DMS153 (cell line): Measurements from ENCODE around the gene MRPS34.
"Not testable (repeated sequence)": the region's sequence is repeated elsewhere in the genome, so short reads cannot be mapped to it uniquely, and the experiment has no call there.

ENCODE experiments used
- DNase-seq: peaks from one replicate; lab custom pipeline; 2025; lab: John Stamatoyannopoulos, UW

The MRPS34 gene

DNA sequence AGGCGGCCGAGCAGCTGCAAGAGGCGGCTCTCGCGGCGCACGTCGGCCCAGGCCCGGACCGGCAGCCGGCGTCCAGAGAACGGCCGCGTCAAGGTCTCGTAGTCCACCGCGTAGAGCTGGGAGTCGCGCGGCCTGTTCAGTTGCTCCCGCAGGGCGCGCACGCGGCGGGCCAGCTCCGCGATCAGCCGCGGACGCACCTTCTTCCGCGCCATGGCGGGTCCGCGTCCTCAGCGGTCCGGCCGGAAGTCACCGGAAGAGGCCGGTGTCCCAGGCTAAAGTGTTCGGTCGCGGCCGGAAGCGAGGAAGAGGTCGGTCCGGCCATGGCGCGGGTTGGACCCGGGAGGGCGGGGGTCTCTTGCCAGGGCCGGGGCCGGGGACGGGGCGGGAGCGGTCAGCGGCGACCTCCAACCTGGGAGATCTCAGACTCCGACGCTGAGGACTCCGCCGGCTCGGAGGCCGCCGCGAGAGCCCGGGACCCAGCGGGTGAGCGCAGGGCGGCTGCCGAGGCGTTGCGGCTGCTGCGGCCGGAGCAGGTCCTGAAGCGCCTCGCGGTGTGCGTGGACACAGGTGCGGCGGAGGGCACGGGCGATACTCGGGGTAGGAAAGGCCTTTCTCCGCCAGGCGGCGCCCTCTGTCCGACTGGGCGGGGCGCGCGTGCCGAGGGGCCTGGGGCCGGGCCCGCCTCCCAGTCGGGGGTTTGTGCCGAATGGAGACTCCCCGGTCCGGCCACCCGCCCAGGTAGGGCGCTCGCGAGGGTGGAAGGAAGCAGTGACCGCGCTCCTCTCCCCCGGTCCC, at the start of gene MRPS34:
MRPS34 (minus strand) TSS at position 227 of the 795 bp plus-strand sequence; CDS start at position 212, 15 bp downstream.
- DNase-seq: peak; percentile 68

DNA sequence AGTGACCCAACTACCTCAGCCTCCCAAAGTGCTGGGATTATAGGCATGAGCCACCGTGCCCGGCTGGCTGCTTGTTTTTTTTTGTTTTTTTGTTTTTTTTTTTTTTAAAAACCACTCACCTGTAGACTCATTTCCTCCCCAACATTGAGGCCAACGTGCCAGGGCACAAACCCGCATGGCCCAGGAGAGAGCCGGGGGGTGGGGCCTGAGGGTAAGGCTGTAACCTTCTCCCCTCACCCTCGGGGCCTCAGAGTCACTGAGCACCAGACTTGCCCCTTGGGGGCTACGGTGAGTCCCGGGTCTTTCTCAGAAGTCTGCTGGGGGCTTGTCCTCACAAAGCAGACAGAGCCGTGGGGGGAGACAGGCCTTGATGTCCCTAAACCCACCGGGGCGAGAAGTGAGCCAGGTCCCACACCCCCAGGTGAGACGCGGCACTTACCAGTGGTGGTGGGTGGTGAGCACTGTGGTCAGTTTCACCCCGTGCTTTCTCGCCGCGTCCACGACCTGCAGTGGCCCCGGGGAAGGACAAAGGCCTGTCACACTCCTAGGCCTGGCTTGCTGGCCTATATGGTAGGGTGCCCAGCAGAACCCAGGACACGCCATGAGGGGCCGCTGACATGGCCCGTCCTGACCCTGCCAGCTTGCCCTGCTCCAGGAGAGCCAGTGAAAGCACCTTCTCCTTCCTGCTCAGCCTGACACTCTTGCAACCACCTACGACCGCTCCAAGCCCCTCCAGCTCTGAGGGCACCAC, 49.1 kb upstream of the MRPS34 start:
- no peak for DNase-seq

DNA sequence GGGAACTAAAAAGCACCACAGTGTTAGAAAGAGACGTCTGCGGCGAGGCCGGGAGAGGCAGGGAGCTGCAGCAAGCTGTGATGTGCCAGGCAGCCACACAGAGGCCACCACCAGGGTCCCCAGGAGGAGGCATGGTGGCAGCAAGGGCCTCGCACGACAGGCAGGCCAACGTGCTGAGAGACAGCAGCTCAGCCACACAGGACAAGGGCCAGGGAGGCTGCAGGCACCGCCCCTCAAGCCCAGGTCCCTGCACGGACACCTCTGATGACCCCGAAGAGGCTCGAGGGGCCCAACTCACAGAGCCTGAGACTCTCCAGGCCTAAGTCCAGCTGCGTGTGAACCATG, 48.0 kb upstream of the MRPS34 start:
- DNase-seq: no peak

DNA sequence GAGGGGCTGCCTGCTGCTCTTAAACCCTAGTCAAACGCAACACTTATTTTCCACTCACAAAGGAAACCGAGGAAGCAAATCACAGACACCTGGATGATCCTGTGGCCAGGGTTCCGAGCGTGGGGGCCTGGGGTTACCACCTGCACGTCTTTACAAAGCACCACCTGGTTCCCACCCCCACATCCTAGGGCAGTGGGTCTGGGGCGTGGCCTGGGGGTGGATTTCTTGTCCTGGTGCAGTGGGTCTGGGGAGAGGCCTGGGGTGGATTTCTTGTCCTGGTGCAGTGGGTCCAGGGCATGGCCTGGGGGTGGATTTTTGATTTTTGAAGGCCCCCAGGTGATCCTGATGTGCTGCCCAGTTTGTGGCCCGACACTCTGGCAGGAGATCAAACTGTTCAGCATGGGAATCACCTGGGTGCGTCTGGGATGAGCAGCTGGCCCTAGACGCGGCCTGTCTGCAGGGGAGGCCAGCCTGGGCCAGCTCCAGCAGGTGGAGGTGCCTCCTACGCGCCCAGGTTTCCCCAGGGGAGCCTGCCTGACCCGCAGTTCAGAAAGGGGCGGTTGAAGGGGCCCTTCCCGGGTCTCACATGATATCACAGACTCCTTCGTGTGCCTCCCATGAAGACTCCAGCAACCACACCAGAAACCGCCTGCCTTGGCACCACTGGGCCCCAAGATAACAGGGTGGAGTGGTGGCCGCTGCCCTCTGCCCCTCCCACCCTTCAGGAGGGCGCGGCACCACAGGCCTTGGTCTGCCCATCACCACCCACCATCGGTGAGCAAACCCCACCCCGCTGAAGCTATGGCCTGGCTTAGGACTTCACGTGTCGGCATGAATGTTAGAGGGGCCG, 47.4 kb upstream of the MRPS34 start:
- DNase-seq: no peak

DNA sequence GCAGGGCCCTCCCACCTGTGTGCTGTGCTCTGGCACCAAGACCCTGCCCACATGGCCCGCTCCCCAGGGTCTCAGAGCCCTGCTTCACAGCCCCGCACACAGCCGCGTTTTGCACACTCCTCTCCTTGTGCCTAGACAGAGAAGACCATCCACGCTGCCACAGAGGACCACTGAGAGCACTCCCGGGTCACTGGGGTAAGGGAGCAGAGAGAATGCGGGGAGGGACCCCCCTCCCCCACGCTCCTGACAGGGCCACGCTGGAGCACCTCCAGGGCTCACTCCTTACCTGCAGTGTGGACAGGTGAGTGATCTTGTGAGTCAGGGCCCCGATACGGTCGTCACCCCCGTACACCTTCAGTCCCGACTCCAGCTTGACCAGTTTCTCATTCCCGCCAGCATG, 46.7 kb upstream of the MRPS34 start:
- DNase-seq: no peak

DNA sequence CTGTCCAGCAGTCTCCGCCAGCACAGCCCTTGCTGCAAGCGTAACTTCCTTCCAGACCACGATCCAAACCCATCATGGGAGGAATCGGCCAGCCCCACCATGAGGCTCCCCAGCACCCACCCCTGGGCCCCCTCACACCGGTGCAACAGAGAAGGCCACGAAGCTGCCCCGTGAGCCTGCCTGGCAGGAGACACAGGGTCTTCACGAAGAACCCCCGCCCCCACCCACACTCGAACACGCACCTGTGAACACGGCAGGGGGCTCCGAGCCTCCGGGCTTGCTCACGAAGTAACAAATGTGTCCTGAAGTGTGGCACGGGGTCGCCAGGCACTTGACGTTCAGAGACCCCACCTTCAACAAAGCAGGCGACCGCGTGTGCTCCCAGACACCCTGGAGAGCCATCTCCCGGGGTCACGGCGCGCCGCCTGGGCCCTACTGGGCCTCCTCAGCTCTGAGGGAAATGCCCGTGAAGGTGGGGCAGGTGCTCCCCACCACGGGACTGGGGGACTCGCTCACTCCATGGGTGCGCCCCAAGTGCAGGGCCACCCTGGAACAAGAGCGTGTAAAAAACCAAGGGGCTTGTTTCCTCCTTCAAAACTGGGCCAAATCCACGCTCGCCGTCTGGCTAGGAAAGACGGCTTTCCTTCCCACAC, 46.1 kb upstream of the MRPS34 start:
- DNase-seq: no peak

DNA sequence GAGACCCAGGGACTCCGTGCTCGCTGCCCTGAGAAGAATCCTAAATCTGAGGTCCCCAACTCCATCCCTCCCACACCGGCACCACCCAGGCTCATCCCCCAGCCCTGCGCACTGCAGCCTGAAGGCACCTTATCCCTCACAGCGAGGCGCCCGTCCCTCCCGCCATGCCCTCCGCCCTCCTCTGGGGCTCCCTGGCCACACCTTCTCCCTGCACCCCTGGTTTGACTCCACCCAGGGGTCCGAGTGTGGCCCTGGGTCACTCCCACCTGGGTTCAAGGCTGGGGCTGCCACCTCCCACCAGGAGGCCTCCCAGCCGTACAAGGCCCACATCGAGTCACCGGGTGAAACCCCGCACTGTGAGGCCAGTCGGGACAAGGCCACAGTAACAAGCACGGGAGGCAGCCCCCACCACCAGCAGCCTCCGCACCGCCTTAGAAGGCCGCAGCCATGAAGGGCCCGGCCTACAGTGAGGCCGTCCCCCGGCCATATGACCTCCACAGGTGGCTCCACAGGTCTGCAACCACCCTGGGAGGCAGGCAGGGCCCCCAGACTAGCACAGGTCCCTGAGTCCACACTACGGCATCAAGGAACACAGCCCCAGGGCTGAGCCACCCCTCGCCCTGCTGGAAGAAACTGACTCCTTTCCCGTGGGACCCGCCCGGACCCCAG, 45.4 kb upstream of the MRPS34 start:
- no peak for DNase-seq

DNA sequence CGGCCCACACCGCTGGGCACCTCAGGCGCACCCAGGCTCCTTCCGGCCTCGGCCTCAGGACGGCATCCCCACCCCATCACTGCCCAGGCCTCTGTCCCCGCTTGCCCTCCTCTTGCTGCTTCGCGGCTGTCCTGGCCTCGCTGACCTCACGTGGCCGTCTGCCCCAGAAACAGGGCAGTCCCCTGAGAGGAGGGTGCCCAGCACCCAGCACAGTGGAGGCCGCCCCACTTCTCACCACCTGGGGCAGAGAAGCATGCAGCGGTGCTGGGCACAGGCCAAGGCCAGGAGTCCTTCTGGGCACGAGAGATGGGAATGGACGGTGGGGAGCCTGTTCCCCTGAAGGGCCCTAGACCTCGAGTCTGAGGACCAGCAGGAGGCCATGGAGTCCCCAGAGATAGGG, 44.8 kb upstream of the MRPS34 start:
- no peak for DNase-seq

DNA sequence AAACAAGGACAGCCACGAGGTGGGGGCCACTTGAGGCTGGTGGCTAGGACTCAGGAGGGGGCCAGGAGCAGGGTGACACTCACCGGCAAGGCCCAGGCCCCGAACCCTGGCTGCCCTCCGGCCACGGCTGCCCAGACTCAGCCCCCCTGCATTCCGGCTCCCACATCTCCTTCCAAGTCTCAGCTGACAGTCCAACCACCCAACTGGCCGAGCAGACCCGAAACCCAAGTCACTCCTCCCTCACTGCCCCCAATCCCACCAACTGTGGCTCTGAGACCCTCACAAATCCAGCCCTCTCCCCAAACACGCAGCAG, 44.3 kb upstream of the MRPS34 start:
- no peak for DNase-seq

DNA sequence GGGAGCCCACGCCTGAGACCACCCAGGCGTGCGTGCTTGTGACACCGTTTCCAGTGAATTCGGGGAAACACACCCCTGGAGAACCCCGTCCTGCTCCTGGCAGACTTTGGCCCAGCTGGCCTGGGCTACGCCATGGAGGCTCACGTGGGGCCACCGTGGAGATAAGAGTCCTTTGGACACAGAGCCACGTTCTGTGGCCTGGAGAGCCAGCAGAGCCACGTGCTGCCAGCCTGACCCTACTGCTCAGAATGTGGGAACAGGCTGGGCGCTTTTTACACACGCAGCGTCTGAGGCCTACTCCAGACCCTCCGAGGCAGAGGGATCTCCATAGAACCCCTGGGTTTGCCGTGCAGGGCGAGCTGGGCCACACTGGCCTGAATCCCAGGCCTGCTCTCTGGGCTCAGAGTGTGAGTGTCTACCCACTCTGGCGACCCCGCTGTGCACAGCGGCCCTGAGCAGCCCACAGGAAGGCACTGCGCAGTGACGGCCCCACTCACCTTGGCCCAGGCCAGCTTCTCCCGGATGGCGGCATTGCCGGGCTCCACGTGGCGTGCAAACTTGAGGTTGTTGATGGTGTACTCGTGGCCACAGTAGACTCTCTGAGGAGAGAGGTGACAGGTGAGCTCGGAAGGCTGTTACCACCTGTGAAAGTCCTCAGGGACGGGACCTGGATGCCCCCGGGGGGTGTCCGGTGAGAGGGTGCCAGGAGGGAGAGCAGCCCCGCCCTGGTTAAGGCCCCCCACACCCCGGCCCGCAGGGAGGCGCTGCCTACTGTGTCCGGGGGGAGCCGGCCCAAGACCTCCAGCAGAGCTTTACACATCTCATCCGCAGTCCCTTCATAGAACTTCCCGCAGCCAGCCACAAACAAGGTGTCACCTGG, 43.7 kb upstream of the MRPS34 start:
- no peak for DNase-seq

DNA sequence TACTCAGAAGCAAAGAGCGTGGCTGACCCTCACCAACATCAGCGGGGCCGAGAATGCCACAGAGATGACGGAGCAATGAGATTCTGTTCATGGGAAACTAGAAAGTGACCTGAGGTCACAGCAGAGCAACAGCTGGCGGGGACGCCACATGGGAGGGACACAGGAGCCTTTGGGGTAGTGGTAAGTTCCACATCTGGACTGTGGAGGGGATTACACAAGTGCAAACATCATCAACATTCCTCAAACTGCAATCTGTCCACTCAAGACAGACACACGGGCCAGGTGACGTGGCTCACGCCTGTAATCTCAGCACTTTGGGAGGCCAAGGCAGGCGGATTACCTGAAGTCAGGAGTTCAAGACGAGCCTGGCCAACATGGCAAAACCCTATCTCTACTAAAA, 42.5 kb upstream of the MRPS34 start:
- no peak for DNase-seq

DNA sequence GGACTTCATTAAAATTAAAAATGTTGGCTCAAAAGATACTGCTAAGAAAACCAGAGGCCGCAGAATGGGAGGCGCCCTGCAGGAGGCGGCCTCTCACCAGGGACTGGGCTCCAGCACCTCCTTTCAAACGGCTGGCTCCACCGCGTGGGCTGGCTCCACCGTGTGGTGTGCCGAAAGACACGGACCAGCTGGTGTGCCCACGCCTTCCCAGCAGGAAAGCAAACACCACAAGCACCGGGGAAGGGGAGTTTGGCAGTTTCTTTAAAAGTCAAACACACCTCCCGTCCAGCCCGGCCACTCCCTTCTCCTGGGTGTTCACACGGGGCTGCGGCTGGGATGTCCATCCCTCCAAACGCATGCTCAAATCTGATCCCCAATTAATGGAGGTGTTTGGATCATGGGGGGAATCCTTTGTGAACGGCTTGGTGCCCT, 39.8 kb upstream of the MRPS34 start:
- DNase-seq: peak; percentile 12

DNA sequence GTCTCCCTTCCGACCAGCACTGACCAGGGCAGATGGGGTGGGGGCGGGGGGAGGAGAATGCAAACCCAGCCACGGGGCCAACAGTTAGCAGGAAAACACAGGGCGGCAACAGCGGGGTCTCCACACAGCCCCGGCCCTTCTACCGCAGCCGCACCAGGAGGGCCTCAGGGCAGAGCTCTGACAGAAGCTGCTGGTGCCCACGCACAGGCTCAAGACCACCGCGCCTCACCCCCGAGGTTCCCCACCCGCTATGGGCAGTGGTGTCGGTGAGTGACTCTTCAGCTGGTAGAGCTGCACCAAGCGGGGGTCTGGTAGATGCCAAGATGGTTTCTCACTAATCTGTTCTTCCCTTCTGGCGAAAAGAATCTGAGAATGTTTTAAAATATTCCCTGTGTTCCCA, 37.6 kb upstream of the MRPS34 start:
- DNase-seq: no peak

DNA sequence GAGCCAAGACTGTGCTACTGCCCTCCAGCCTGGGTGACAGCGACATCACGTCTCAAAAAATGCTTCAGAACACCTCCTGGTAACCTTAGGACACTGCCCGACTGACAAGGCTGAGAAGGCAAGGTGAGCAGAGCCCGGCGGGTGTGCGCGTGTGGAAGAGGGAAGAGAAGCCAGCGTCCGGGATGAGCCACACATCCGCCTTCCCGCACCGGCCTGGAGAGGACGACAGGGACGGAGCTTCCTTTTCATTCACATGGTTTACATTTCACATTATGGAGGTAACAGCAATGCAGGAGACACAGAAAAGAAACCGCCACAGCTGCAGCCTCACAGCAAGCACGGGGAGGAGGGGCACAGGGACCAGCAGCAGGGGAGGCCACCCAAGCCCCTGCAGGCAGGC, 37.2 kb upstream of the MRPS34 start:
- DNase-seq: no peak

DNA sequence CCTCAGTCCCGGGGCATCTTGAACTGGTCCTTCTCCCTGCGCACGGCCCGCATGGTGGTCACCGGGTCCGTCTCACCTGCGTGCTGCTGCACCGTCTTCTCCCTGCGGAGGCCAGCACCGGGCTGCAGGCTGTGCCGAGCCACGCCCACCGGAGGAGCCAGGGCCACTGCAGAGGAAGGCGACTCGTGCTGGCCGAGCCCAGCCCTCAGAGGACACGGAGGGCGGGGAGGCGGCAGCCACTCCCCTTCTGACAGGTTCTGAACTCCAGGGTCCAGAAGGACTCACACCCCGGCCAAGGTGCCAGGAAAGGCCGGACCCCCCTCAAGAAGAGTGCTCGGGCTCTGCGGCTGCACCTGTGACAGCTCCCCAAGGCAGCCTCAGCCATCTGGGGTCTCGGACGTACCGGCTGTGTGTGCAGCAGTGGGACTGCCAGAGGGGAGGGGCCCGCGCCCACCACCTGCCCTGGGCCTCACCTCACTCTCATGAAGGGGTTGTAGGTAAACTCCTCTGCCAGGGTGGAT, 36.4 kb upstream of the MRPS34 start:
- no peak for DNase-seq

DNA sequence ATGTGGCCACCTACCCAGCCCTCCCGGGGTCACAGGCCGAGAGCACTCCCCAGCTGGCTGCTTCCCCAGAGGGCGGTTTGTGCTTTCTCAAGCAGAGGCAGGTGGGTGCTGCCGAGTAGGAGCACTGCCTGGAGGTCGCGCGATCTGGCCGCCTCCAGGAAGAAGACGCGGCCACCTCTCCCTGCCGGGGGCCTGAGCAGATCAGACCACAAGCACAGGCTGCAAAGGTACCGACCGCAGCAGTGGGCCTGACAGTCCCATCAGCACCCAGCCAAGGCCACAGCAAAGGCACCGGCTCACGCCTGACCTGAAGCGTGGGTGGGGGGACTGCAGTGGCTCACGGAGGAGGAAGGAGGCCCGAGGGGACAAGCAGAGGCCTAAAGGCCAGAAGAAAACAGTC, 35.8 kb upstream of the MRPS34 start:
- DNase-seq: no peak

DNA sequence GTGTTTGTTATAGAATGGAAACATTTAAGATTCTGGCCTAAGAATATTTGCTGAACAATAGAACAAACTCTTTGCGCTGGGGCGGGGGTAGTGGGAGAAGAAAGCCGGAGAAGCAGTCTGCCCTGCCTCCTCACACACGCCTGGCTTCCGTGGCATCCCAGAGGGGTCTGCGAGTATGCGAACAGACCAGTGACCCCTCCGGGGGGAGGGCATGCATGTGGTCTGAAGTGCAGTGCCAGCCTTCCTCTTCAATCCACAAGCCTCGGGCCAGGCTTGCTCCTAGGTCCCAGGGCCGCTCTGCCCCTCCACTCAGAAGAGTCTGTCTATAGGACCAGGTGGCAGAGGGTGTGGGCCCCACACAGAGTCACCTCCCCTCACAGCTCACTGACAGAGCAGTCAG, 34.7 kb upstream of the MRPS34 start:
- no peak for DNase-seq

DNA sequence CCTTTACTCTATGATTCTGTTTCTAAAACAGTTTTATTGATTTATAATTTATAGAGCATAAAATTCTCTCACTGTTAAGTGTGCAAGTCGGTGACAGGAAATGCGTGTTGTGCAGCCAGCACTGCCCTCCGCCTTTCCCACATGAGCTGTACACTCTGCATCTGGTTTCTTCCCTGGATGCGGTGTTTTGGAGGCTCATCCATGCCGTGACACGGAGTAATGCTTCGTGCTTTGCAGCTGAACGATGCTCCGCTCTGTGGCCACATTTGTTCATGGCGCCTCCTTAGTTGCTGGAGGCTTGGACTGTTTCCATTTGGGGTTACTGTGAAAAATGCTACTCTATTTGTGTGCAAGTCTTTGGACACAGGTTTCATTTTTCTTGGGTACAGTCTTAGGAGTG, 27.8 kb upstream of the MRPS34 start:
- DNase-seq: no peak

DNA sequence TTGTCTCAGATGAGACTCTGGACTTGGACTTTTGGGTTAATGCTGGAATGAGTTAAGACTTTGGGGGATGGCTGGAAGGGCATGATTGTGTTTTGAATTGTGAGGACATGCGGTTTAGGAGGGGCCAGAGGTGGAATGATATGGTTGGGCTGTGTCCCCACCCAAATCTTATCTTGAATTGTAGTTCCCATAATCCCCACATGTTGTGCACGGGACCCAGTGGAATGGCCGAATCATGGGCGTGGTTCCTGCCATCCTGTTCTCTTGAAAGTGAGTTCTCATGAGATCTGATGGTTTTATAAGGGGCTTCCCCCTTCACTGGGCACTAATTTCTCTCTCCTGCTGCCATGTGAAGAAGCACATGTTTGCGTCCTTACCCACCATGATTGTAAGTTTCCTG, 26.3 kb upstream of the MRPS34 start:
- not testable (repeated sequence) for DNase-seq

DNA sequence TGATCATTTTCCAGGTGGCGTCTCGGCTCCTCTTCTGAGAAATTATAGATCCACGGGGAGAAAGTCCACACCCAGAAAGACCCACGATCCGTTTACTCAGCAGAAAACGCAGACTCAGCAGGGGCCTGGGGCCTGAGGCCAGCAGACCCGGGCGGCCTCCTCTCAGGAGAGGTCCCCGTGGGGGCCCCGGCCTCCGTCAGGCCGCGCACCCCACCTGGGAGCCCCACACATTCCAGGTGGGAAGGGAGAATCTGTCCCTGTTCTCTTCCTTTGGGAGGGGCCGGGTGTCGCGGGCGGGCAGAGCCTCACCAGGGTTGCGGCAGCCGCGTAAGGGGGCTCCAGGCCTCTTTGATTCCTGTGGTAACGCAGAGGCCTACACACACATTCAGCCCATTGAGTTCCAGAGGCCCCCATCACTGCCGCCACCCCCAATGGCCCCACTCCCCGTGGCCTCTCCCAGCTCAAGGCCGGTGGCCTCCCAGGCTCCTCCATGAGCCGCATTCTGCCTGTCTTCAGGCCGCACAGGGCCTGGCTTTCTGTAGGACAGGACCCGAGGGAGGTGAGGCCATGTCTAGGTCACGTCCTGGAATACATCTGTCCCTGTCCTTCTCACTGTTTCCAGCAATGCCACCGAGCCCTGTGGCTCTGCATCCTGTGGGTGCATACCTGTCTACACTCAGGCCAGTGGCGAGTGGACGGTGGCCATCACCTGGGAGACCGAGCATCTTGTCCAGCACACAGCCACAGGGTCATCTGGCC, 22.2 kb upstream of the MRPS34 start:
- no peak for DNase-seq
